ENCODE results near the gene MGAT4A.

GRCh38 chr2:98711506-98711905, 19.4 kb downstream of the MGAT4A start:
- TF ChIP-seq CTCF (IDR thresholded peaks at IDR 0.05; ENCODE audit: low read length) (no peak), EZH2 (IDR thresholded peaks at IDR 0.05; ENCODE audit: borderline replicate concordance, low read length) (no peak)
